Stomach (tissue), 9 donors: Measurements from ENCODE around the gene CUX1. TPM values are rescaled to one million over a fixed set of nuclear protein-coding genes. Genes with fewer than 3 reads are reported as not detected.
"Not testable (repeated sequence)": the region's sequence is repeated elsewhere in the genome, so short reads cannot be mapped to it uniquely, and the experiment has no call there.

Experiments
- DNase-seq, 2 donors: peaks; one replicate each; pipeline versions ENCODE4 v3.0.0 to v3.0.0-alpha.2; 2013 to 2019
- H3K27ac ChIP-seq, 5 donors: fragments of 200-600 bp in 4 of 5; sonication (generic) in 4 of 5; one replicate each; pipeline ENCODE4 v1.5.1; 2013 to 2019; ENCODE audit warnings: mild to moderate bottlenecking in 1 of 5, moderate library complexity in 1 of 5
- H3K27me3 ChIP-seq, 3 donors: fragments of 200-600 bp; sonication (generic); one replicate each; pipeline ENCODE4 v1.5.1; 2017 to 2019; ENCODE audit warnings: mixed run types in 1 of 3
- H3K36me3 ChIP-seq, 4 donors: fragments of 200-600 bp; sonication (generic); 1 replicate in 3 of 4; 2 replicates in 1 of 4; pipeline ENCODE4 v1.5.1; 2016 to 2019
- H3K4me1 ChIP-seq, 4 donors: fragments of 200-600 bp; sonication (generic); one replicate each; pipeline ENCODE4 v1.5.1; 2016 to 2019
- H3K4me3 ChIP-seq, 4 donors: fragments of 200-600 bp; sonication (generic) in 3 of 4; one replicate each; pipeline ENCODE4 v1.5.1; 2016 to 2019; ENCODE audit warnings: mild to moderate bottlenecking in 1 of 4
- H3K9me3 ChIP-seq, 4 donors: fragments of 200-600 bp; sonication (generic); one replicate each; pipeline ENCODE4 v1.5.1; 2016 to 2019
- EP300 ChIP-seq: sonication (generic); formaldehyde crosslinking; IDR thresholded peaks from one replicate; pipeline ENCODE4 v1.6.1; 2017; ENCODE audit warnings: antibody characterized with exemption
- POLR2A ChIP-seq, 4 donors: fragments of 450-650 bp; IDR thresholded peaks; one replicate each; pipeline ENCODE4 v1.6.1; 2016; ENCODE audit warnings: antibody characterized with exemption in 4 of 4, control low read depth in 2 of 4, mild to moderate bottlenecking in 1 of 4, moderate library complexity in 1 of 4
- POLR2AphosphoS5 ChIP-seq, 3 donors: sonication (generic); formaldehyde crosslinking; IDR thresholded peaks; one replicate each; pipeline ENCODE4 v1.6.1; 2016; ENCODE audit warnings: antibody characterized with exemption in 3 of 3
- WGBS, 5 donors: extraction: QIAGEN DNeasy Blood & Tissue Kit in 3 of 5; methylation state at CpG; one replicate each; pipeline versions ENCODE4 v1.1.5 to v1.1.7; 2013 to 2018; 5-methylcytosine and 5-hydroxymethylcytosine counted together
- intact Hi-C: fragments of 100-400 bp; cut with DNase I; formaldehyde crosslinking; loops from one replicate; pipeline ENCODE4 v1.15.1; 2023; ENCODE audit warnings: low total_unique reads
- polyA plus RNA-seq, 3 donors: library from polyadenylated mRNA; stranded (reverse); fragments of 200-250 nt; gene quantifications; one replicate each; pipeline ENCODE4 v1.2.3, GENCODE V29; 2013
- total RNA-seq, 5 donors: library from RNA; depleted of rRNA; stranded (reverse); fragments of >200 nt; gene quantifications; one replicate each; pipeline versions ENCODE4 v1.1.0 to v1.2.3, GENCODE V29; 2014 to 2016
- TF ChIP-seq, protein P1 (sequence below), 7 experiments: fragments of 450-650 bp in 4 of 7; fragments of 200-600 bp in 3 of 7; sonication (generic) in 3 of 7; IDR thresholded peaks; one replicate each; pipeline ENCODE4 v1.5.1; 2016 to 2019; ENCODE audit warnings: antibody characterized with exemption in 7 of 7, control low read depth in 2 of 7, mild to moderate bottlenecking in 1 of 7
- donor health status: healthy with polysubstance abuse.
- donor health status: Bipolar disorder and iron deficiency.
- donor health status: healthy.

The CUX1 gene
- total and polyA plus RNA-seq, 8 donors = 24.7 to 201 (median 54.7) TPM

DNA sequence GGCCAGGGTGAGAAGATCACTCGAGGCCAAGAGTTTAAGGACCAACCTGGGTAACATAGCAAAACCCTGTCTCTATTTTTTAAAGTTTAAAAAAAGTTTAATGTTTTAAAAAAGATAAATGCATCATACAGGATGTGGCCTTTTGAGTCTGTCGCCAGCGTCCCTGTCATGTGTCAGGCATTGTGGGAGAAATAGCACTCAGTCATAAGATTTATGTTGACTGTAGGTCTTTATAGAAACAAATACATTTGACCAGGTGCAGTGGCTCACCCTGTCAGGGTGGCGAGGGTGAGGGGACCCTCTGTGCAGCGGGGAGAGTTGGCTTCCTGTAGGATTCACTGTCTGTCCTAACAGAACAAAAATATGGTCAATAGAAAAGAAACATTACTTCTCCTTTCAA is 405.8 kb downstream of the CUX1 start:
- Histone ChIP-seq H3K27me3 (no peaks in the 10 kb centered on the region), H3K9me3 (no peaks in the 10 kb centered on the region), H3K36me3 (peaks cover 6 to 49% (median 32%) of the 10 kb centered on the region in 4 donors), H3K4me3 (no peak overlapping the region), H3K27ac (no peak overlapping the region), H3K4me1 (no peaks in the 10 kb centered on the region)
- TF ChIP-seq POLR2AphosphoS5 (IDR thresholded peaks at IDR 0.05) = no peak
- no peak for TF ChIP-seq EP300
- TF ChIP-seq, protein P1, sequence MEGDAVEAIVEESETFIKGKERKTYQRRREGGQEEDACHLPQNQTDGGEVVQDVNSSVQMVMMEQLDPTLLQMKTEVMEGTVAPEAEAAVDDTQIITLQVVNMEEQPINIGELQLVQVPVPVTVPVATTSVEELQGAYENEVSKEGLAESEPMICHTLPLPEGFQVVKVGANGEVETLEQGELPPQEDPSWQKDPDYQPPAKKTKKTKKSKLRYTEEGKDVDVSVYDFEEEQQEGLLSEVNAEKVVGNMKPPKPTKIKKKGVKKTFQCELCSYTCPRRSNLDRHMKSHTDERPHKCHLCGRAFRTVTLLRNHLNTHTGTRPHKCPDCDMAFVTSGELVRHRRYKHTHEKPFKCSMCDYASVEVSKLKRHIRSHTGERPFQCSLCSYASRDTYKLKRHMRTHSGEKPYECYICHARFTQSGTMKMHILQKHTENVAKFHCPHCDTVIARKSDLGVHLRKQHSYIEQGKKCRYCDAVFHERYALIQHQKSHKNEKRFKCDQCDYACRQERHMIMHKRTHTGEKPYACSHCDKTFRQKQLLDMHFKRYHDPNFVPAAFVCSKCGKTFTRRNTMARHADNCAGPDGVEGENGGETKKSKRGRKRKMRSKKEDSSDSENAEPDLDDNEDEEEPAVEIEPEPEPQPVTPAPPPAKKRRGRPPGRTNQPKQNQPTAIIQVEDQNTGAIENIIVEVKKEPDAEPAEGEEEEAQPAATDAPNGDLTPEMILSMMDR (IDR thresholded peaks at IDR 0.05) = no peak
- no peak for TF ChIP-seq POLR2A (IDR thresholded peaks at IDR 0.05)
- intact Hi-C loops = no loop called here
- no peak for DNase-seq
- WGBS, 5 donors = 75 to 89% (median 85%) methylated on average over 5 of the region's 5 CpGs

GRCh38 chr7:102225025-102225424 is 407.6 kb downstream of the CUX1 start:
- intact Hi-C loops = no loop called here
- Histone ChIP-seq H3K9me3 (no peaks in the 10 kb centered on the region), H3K27me3 (no peaks in the 10 kb centered on the region), H3K4me1 (no peaks in the 10 kb centered on the region), H3K4me3 (no peak overlapping the region), H3K36me3 (peaks cover 21 to 57% (median 45%) of the 10 kb centered on the region in 4 donors), H3K27ac (no peak overlapping the region)
- TF ChIP-seq POLR2AphosphoS5 (IDR thresholded peaks at IDR 0.05) (no peak), POLR2A (IDR thresholded peaks at IDR 0.05) (no peak), EP300 (no peak)
- TF ChIP-seq, protein P1 (IDR thresholded peaks at IDR 0.05) = no peak
- peak in 1 of 2 donors; percentile 20 for DNase-seq
- 82 to 92% (median 87%) methylated on average over 10 of the region's 10 CpGs for WGBS, 5 donors

DNA sequence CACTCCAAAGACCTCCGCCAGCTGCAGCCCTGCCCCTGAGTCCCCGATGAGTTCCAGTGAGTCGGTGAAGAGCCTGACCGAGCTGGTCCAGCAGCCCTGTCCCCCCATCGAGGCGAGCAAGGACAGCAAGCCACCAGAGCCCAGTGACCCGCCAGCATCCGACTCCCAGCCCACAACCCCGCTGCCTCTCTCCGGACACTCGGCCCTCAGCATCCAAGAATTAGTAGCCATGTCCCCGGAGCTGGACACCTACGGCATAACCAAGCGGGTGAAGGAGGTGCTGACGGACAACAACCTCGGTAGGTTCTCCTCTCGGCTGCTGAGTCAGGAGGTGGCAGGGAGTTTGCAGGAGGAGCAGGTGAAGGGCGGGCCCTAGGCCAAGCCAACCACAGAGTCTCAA is 409.9 kb downstream of the CUX1 start:
- no peak overlapping the region for H3K27ac ChIP-seq
- H3K9me3 ChIP-seq = no peaks in the 10 kb centered on the region
- TF ChIP-seq POLR2AphosphoS5 (IDR thresholded peaks at IDR 0.05) = no peak
- peaks cover 0 to under 1% (median 0%) of the 10 kb centered on the region in 4 donors for H3K4me1 ChIP-seq
- intact Hi-C loops = no loop called here
- no peaks in the 10 kb centered on the region for H3K27me3 ChIP-seq
- 88 to 95% (median 94%) methylated on average over 18 of the region's 18 CpGs for WGBS, 5 donors
- H3K4me3 ChIP-seq = no peak overlapping the region
- H3K36me3 ChIP-seq = peaks cover 21 to 70% (median 61%) of the 10 kb centered on the region in 4 donors
- no peak for DNase-seq

GRCh38 chr7:102228935-102229334 is 411.5 kb downstream of the CUX1 start:
- no peak for DNase-seq
- H3K36me3 ChIP-seq = peaks cover 21 to 83% (median 73%) of the 10 kb centered on the region in 4 donors
- no peaks in the 10 kb centered on the region for H3K9me3 ChIP-seq

GRCh38 chr7:102230162-102230561 is 412.7 kb downstream of the CUX1 start:
- H3K4me3 ChIP-seq, H3K9me3 ChIP-seq, H3K4me1 ChIP-seq, H3K27me3 ChIP-seq, intact Hi-C loops, DNase-seq, H3K27ac ChIP-seq: not testable (repeated sequence)
- 73 to 98% (median 83%) methylated on average over 5 of the region's 5 CpGs for WGBS, 5 donors
- H3K36me3 ChIP-seq = peaks cover 21 to 89% (median 81%) of the 10 kb centered on the region in 4 donors

More at GRCh38 chr7:102228935-102229334, 411.5 kb downstream of the CUX1 start:
- no peak for TF ChIP-seq POLR2A (IDR thresholded peaks at IDR 0.05)
- TF ChIP-seq EP300 = no peak
- no peak for TF ChIP-seq POLR2AphosphoS5 (IDR thresholded peaks at IDR 0.05)
- TF ChIP-seq, protein P1 (IDR thresholded peaks at IDR 0.05) = no peak
- Histone ChIP-seq H3K4me3 (no peak overlapping the region), H3K4me1 (peaks cover 0 to 5% (median 0%) of the 10 kb centered on the region in 4 donors), H3K27ac (no peak overlapping the region), H3K27me3 (no peaks in the 10 kb centered on the region)
- WGBS, 5 donors = 94 to 98% (median 94%) methylated on average over 12 of the region's 12 CpGs
- intact Hi-C loops = no loop called here
